Activated CD8-positive, alpha-beta memory T cell treated with anti-CD3 and anti-CD28 coated beads, Interleukin-2, amount 50 U/mL, for 24 hours (primary cell): ENCODE measurements around the gene SARS1.
A peak's percentile ranks its signal among the peaks of the same experiment; 100 is the strongest.
"Not testable (repeated sequence)": the region's sequence is repeated elsewhere in the genome, so short reads cannot be mapped to it uniquely, and the experiment has no call there.

Source experiments
- DNase-seq: peaks from one replicate; pipeline ENCODE4 v3.0.0-alpha.2; 2020; ENCODE audit errors: extremely low read depth

The SARS1 gene

GRCh38 chr1:109275706-109276345 is 62.1 kb downstream of the SARS1 start:
- no peak for DNase-seq

DNA sequence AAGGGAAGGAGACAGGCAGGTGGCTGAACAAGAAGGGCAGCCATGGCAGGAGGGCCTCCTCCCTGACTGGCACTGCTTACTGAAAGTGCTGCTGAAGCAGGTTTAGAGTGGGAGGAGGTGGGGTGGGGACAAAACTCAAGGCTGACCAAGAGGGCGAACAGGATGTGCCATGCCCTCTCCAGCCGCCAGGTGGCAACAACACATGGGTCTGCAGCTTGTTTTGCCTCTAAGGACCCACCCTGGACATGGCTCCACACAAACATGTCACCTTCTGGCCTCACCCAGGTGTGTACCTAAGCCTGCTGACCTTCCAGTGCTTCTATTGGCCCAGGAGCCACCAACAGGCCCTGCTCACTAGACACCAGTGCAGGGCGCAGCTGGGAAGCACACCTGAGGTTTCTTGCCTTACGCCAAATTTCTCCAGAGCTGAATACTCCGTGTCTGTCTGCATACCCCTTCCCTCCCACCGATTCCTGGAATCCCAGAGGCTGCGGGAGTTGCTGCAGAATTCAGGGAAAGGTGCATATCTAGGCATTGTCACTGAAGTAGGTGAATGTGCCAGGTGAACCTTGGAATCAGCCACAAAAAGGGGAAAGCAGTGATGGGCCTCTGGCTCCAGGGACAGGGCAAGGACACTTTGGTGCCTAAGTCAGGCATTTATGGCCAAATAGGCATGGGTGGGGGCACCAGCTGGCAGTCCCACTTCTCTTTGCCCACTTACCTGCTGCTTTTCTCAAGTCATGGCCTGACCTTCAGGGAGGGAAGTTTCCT is 63.9 kb downstream of the SARS1 start:
- peak; percentile 41 for DNase-seq

DNA sequence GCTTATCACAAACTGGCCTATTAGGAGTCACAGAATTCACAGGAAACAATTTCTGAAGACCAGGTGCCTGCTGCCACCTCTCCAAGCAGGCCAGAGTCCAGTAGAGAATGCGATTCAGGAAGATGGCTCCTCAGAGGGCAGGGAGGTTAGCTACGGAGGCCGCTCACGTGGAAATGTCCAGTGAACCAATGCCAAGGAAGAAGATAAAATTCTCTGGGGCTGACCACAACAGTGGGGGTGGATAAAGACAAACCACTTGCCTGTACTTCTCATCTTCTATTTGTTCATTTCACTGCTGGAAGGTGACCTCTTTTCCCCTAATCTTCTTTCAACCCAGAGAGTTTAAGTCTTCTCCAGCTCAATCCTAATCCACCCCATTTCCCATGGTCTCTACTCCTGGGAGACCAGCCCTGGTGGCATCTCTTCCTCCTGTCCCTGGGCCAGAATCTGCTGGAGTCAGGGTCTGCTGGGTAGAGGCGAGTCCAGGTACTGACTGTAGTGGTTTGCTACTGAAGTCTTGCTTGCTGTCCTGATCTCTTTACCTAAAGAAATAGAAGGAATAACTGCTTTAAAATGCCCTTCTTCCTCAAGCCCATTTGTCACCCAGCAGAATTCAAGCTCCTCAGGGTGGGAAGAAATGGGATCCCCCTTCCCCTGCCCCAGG is 66.0 kb downstream of the SARS1 start:
- no peak for DNase-seq

- DNase-seq, result no peak
Observed at GRCh38 chr1:109280862-109281261, 67.1 kb downstream of the SARS1 start.

DNA sequence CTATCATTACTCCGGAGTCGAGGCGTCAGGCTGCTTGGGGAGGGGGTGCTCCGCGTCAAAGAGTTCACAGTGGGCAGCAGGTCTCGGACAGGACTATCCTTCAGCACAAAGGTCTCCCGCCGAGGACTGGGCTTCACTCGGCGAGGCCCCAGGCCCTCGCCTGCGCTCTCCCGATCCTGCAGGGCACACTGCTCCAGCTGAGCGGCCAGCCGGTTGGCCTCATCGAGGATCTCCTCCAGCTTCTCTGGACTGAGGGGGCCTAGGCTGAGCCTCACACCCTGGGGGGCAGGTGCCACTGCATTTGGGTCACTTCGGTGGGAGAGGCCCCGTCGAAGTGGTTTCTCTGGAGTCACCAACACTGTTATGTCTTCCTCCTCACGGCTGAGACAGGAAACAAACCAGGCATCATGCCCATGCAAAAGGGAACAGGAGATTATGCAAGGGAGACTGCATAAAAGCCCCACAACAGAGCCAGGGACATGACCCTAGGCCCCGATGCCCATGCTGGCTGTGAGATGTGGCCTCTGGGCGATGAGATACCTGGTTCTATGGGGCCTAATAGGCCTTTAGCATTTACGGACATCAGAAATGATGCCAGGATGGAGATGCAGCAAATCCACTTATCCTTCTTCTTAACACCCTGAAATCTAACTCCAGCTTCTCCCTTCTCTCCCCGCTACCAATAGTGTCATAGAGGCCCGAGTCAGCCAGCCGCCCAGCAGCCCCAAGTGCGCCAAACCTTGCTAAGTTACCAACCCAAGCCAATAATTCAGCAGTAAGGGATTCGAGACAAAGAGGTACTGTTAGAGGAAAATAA is 68.2 kb downstream of the SARS1 start:
- DNase-seq, result no peak

DNA sequence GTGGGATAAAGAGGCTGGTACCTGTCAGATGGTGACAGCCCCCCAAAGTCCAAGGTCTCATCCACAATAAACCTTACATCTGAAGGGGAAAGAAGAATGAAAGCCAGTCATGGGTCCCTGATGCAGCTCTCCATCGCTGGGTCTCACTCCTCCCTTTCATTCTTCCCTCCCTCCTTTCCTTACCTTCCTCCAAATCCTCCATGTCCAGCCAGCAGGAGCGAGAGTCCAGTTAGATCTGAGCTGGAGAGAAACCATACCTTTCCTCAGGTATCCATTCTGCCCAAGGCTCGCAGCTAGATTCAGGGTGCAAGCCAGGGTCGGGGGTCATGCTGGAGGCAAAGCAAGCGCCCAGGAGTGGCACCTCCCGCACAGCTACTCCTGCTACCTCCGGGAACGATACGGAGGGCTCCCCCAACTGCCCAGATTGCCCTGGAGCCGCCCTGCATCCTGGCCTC is 68.8 kb downstream of the SARS1 start:
- no peak for DNase-seq

DNA sequence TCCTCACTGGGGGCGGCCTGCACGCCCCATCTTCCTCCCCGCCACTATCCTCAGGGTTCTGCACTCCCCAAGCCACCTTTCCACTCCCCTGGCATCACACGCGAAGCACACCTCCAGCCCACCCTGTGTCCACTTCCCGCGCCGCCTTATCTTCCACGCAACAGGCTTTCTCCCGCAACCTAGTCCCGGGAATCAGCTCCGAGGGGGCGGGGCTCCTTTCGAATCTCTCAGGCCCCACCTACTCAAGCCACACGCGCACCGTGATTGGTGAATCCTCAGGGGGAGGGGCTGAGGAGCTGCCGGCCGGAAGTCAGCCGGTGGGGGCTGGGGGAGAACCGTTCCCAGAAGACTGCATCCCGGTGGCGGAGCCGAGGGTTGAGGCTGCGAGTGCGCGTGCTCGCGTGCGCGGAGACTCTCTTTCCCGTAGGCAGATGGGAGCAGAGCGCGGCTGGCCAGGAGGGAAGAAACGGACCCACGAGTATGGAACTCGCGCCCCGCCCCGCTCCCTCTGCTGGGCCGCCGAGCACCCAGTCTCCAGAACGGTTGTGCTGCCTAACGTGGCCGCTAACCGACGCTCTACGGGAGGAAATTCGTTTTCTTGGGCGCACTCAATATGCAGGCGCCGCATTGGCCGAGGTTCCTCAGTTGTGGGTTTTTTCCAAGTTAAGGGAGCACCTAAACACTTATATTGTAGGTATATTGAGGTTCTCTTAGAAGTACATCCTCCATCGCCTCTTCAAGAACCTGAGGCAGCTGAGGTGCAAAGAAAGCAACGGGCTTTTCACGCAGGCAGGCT is 69.4 kb downstream of the SARS1 start, which contains the start of gene PSRC1:
Gene PSRC1 (minus strand): TSS at position 194 of the 796 bp plus-strand sequence.
- DNase-seq, result peak; percentile 75

GRCh38 chr1:109283748-109284600 is 70.3 kb downstream of the SARS1 start:
- no peak for DNase-seq

GRCh38 chr1:109286762-109287161 is 73.0 kb downstream of the SARS1 start:
- not testable (repeated sequence) for DNase-seq
